ENCODE measurements around the gene PCED1B.

- TF ChIP-seq CTCF (conservative IDR thresholded peaks at IDR 0.05 in 1 of 2, IDR thresholded peaks at IDR 0.05 in 1 of 2; ENCODE audit: extremely low read depth in 1 of 2, insufficient read depth in 1 of 2, low read depth in 1 of 2, low read length in 2 of 2): no peak
- no peak for TF ChIP-seq EZH2 (IDR thresholded peaks at IDR 0.05; ENCODE audit: borderline replicate concordance, low read length)
These were observed 46.3 kb upstream of the PCED1B start for GRCh38 chr12:47033081-47033480.

Data from mammary epithelial cell (primary cell).